HEK293 (cell line): ENCODE measurements around the gene NDUFB10.

Experiments
- GLIS2 ChIP-seq: fragments of 450-650 bp; formaldehyde crosslinking; IDR thresholded peaks from 2 replicates; pipeline ENCODE4 v1.5.1; 2016; ENCODE audit warnings: missing biosample characterization, missing genetic modification characterization
- KLF10 ChIP-seq: fragments of 450-650 bp; IDR thresholded peaks from 2 replicates; pipeline ENCODE4 v1.5.1; 2018; ENCODE audit warnings: missing biosample characterization, mild to moderate bottlenecking, missing genetic modification characterization
- SETDB1 ChIP-seq: IDR thresholded peaks from one replicate; pipeline ENCODE4 v1.6.1; 2017; ENCODE audit warnings: mild to moderate bottlenecking, low read length, moderate library complexity, mixed read lengths; ENCODE audit not compliant: insufficient read length
- SP2 ChIP-seq: fragments of 450-650 bp; formaldehyde crosslinking; IDR thresholded peaks from 2 replicates; pipeline ENCODE4 v1.5.1; 2016; ENCODE audit warnings: missing biosample characterization, missing genetic modification characterization
- ZNF266 ChIP-seq: fragments of 450-650 bp; formaldehyde crosslinking; IDR thresholded peaks from 2 replicates; pipeline ENCODE4 v1.5.1; 2016; ENCODE audit warnings: missing biosample characterization, missing genetic modification characterization, low read depth
- ZNF274 ChIP-seq, 2 experiments: fragments of 200-500 bp in 1 of 2; fragments of 450-650 bp in 1 of 2; sonication (Bioruptor generic) in 1 of 2; formaldehyde crosslinking in 1 of 2; IDR thresholded peaks; 2 replicates each; pipeline versions ENCODE4 v1.5.1 to v1.6.1; 2014 to 2016; ENCODE audit warnings: borderline replicate concordance in 1 of 2, inconsistent platforms in 1 of 2, low read length in 1 of 2, missing biosample characterization in 1 of 2, missing genetic modification characterization in 1 of 2
- ZNF426 ChIP-seq: fragments of 450-650 bp; formaldehyde crosslinking; IDR thresholded peaks from 2 replicates; pipeline ENCODE4 v1.5.1; 2017; ENCODE audit warnings: missing biosample characterization, missing genetic modification characterization, mild to moderate bottlenecking, inconsistent platforms, moderate library complexity
- TF ChIP-seq, protein P1 (sequence below): fragments of 450-650 bp; formaldehyde crosslinking; IDR thresholded peaks from 2 replicates; pipeline ENCODE4 v1.5.1; 2016; ENCODE audit warnings: missing biosample characterization, missing genetic modification characterization

DNA sequence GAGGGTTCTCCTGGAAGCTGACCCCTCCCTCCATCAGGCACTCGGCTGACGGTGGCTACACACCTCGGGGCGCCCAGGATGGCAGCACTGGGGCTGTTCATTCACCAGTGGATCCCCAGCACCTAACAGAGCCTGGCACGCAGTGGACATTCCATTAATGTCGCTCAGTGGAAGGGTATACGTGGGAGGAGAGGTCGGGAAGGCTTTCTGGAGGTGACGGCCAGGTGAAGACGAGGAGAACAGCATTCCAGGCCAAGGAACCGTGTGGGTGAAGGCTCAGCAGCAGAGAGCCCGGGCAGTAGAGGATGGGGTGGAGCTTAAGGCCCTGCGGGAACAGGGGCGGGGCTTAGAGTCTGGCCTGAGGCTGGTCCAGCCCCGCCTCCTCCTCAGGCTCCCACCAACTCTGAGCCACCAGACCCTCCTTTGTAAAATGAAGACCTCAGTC is 38.6 kb upstream of the NDUFB10 start:
- TF ChIP-seq SP2 (tag by site-specific recombination) (peak; percentile 72), ZNF426 (no peak), ZNF274 (IDR thresholded peaks at IDR 0.05; ENCODE audit: low read length) (no peak), ZNF274 (tag by site-specific recombination; IDR thresholded peaks at IDR 0.05; ENCODE audit: borderline replicate concordance) (no peak), SETDB1 (no peak), GLIS2 (tag by site-specific recombination) (no peak), KLF10 (tag by site-specific recombination) (no peak), ZNF266 (tag by site-specific recombination) (no peak)
- TF ChIP-seq, protein P1, sequence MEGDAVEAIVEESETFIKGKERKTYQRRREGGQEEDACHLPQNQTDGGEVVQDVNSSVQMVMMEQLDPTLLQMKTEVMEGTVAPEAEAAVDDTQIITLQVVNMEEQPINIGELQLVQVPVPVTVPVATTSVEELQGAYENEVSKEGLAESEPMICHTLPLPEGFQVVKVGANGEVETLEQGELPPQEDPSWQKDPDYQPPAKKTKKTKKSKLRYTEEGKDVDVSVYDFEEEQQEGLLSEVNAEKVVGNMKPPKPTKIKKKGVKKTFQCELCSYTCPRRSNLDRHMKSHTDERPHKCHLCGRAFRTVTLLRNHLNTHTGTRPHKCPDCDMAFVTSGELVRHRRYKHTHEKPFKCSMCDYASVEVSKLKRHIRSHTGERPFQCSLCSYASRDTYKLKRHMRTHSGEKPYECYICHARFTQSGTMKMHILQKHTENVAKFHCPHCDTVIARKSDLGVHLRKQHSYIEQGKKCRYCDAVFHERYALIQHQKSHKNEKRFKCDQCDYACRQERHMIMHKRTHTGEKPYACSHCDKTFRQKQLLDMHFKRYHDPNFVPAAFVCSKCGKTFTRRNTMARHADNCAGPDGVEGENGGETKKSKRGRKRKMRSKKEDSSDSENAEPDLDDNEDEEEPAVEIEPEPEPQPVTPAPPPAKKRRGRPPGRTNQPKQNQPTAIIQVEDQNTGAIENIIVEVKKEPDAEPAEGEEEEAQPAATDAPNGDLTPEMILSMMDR (tag by site-specific recombination) = no peak
